OCI-LY7 (cell line): Measurements from ENCODE around the gene SYTL2. TPM values are rescaled to one million over a fixed set of nuclear protein-coding genes. Genes with fewer than 3 reads are reported as not detected.

Source experiments
- BruUV-seq: library from RNA; stranded (reverse); fragments of 400-500 nt; replicated peaks from 2 replicates; lab custom pipeline; 2021; lab: Mats Ljungman, UMichigan
- CTCF ChIA-PET: fragments of 300-600 bp; sonication (Branson Sonifier 250); formaldehyde crosslinking; loops from one replicate; lab custom pipeline; 2022; ENCODE audit warnings: antibody characterized with exemption; ENCODE audit not compliant: unreplicated experiment; lab: Charles Lee
- POLR2A ChIA-PET: fragments of 300-600 bp; sonication (Branson Sonifier 250); formaldehyde crosslinking; loops from one replicate; lab custom pipeline; 2022; ENCODE audit warnings: antibody characterized with exemption; lab: Charles Lee
- DNase-seq: peaks from one replicate; pipeline ENCODE4 v3.0.0-alpha.2; 2015; ENCODE audit warnings: low spot score
- H2AFZ ChIP-seq: fragments of 200-600 bp; sonication (generic), shearing (Covaris generic); 2 replicates; pipeline ENCODE4 v1.6.1; 2014; ENCODE audit warnings: mild to moderate bottlenecking, antibody characterized with exemption, low read length, moderate library complexity
- H3K27ac ChIP-seq: fragments of 200-600 bp; sonication (generic); 2 replicates; pipeline ENCODE4 v1.5.1; 2014; ENCODE audit warnings: mixed run types, low read depth, mild to moderate bottlenecking, moderate library complexity, low read length, inconsistent platforms; ENCODE audit not compliant: poor library complexity, severe bottlenecking
- H3K36me3 ChIP-seq: fragments of 200-600 bp; sonication (generic); 2 replicates; pipeline ENCODE4 v1.6.1; 2014; ENCODE audit warnings: mild to moderate bottlenecking, antibody characterized with exemption, low read length, moderate library complexity, mixed read lengths; ENCODE audit not compliant: insufficient read depth
- H3K4me1 ChIP-seq: fragments of 200-600 bp; sonication (generic); 2 replicates; pipeline ENCODE4 v1.5.1; 2014; ENCODE audit warnings: mild to moderate bottlenecking, low read length; ENCODE audit not compliant: insufficient read depth, poor library complexity, severe bottlenecking
- H3K4me2 ChIP-seq: fragments of 200-600 bp; sonication (generic); 2 replicates; pipeline ENCODE4 v1.6.1; 2014; ENCODE audit warnings: mild to moderate bottlenecking, low read length
- H3K4me3 ChIP-seq: fragments of 200-600 bp; sonication (generic); 2 replicates; pipeline ENCODE4 v1.5.1; 2014; ENCODE audit warnings: mild to moderate bottlenecking, low read depth, low read length; ENCODE audit not compliant: poor library complexity, severe bottlenecking
- H3K79me2 ChIP-seq: fragments of 200-600 bp; sonication (generic); 2 replicates; pipeline ENCODE4 v1.6.1; 2016; ENCODE audit warnings: low read depth, mild to moderate bottlenecking, low read length, moderate library complexity, mixed read lengths; ENCODE audit not compliant: insufficient read depth
- H3K9me2 ChIP-seq: fragments of 200-600 bp; sonication (generic); 2 replicates; pipeline ENCODE4 v1.6.1; 2016; ENCODE audit warnings: mild to moderate bottlenecking, low read length, mixed read lengths; ENCODE audit not compliant: insufficient read depth
- H3K9me3 ChIP-seq: fragments of 200-600 bp; sonication (generic); 2 replicates; pipeline ENCODE4 v1.6.1; 2014; ENCODE audit warnings: mild to moderate bottlenecking, mixed run types, low read length, mixed read lengths
- H4K20me1 ChIP-seq: fragments of 200-600 bp; sonication (generic); 2 replicates; pipeline ENCODE4 v1.6.1; 2014; ENCODE audit warnings: mild to moderate bottlenecking, antibody characterized with exemption, low read length, moderate library complexity, mixed read lengths; ENCODE audit not compliant: insufficient read depth
- EZH2phosphoT487 ChIP-seq: fragments of 200-600 bp; sonication (generic); IDR thresholded peaks from 2 replicates; pipeline ENCODE4 v1.6.1; 2018; ENCODE audit warnings: low read depth, borderline replicate concordance, mild to moderate bottlenecking, mixed run types, antibody characterized with exemption, low read length, moderate library complexity, mixed read lengths
- intact Hi-C: fragments of 100-400 bp; cut with micrococcal nuclease; formaldehyde crosslinking; loops from one replicate; pipeline ENCODE4 v1.10.0; 2022; ENCODE audit not compliant: unreplicated experiment
- total RNA-seq, 2 experiments: library from RNA; depleted of rRNA in 1 of 2; stranded (reverse); fragments of >200 nt in 1 of 2; shearing (Covaris generic) in 1 of 2; gene quantifications; 2 replicates each; pipeline ENCODE4 v1.2.3, GENCODE V29; 2014 to 2022
- TF ChIP-seq, protein P1 (sequence below): fragments of 200-600 bp; sonication (generic); conservative IDR thresholded peaks from 2 replicates; pipeline ENCODE4 v1.5.1; 2014; ENCODE audit warnings: mild to moderate bottlenecking, antibody characterized with exemption, low read length, moderate library complexity, mixed read lengths

Gene SYTL2
- total RNA-seq, 2 experiments from 2014 or later: 2.6 to 5.1 TPM

DNA sequence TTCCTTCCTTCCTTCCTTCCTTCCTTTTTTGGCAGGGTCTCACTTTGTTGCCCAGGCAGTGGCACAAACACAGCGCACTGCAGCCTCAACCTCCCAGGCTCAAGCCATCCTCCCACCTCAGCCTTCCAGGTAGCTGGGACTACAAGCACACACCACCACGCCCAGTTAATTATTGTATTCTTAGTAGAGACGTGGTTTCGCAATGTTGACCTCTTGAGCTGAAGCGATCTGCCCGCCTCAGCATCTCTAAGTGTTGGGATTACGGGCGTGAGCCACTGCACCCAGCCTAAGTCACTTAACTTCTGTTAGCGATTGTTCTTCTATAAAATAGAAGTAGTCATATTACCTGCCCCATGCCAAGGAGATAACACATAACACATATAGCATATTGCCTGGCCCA, 2.8 kb upstream of the SYTL2 start:
- CTCF ChIA-PET: no interaction called here

GRCh38 chr11:85811624-85812023, 683 bp upstream of the SYTL2 start:
- TF ChIP-seq EZH2phosphoT487: no peak
- BruUV-seq: no TSS peak
- Histone ChIP-seq H3K4me3 (peak overlapping the region; percentile 62), H3K4me2 (peak overlapping the region; percentile 63), H3K4me1 (peaks cover 32% of the 10 kb centered on the region), H3K36me3 (no peaks in the 10 kb centered on the region), H4K20me1 (no peaks in the 10 kb centered on the region), H3K9me2 (no peaks in the 10 kb centered on the region), H3K9me3 (no peaks in the 10 kb centered on the region), H3K27ac (no peak overlapping the region), H3K79me2 (no peaks in the 10 kb centered on the region), H2AFZ (peak overlapping the region; percentile 92; the same call in 1 of the 2 replicates)
- POLR2A ChIA-PET: no interaction called here
- intact Hi-C loops: no loop called here
- CTCF ChIA-PET: no interaction called here
- no peak for DNase-seq

More for the DNA sequence above, 2.8 kb upstream of the SYTL2 start:
- Histone ChIP-seq H3K79me2 (no peaks in the 10 kb centered on the region), H4K20me1 (no peaks in the 10 kb centered on the region), H3K36me3 (no peaks in the 10 kb centered on the region), H3K9me3 (no peaks in the 10 kb centered on the region), H2AFZ (no peak overlapping the region), H3K4me2 (no peak overlapping the region), H3K27ac (no peak overlapping the region), H3K9me2 (no peaks in the 10 kb centered on the region), H3K4me3 (no peak overlapping the region), H3K4me1 (peaks cover 30% of the 10 kb centered on the region)
- intact Hi-C loops: no loop called here
- no TSS peak for BruUV-seq
- DNase-seq: no peak
- POLR2A ChIA-PET: interaction anchor here (0.8 to 1.1 kb wide), 2 partner anchors 21 to 112 kb away, joined by 3 read pairs; no protein-coding TSS in a partner anchor
- TF ChIP-seq, protein P1, sequence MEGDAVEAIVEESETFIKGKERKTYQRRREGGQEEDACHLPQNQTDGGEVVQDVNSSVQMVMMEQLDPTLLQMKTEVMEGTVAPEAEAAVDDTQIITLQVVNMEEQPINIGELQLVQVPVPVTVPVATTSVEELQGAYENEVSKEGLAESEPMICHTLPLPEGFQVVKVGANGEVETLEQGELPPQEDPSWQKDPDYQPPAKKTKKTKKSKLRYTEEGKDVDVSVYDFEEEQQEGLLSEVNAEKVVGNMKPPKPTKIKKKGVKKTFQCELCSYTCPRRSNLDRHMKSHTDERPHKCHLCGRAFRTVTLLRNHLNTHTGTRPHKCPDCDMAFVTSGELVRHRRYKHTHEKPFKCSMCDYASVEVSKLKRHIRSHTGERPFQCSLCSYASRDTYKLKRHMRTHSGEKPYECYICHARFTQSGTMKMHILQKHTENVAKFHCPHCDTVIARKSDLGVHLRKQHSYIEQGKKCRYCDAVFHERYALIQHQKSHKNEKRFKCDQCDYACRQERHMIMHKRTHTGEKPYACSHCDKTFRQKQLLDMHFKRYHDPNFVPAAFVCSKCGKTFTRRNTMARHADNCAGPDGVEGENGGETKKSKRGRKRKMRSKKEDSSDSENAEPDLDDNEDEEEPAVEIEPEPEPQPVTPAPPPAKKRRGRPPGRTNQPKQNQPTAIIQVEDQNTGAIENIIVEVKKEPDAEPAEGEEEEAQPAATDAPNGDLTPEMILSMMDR: no peak
- no peak for TF ChIP-seq EZH2phosphoT487

- BruUV-seq: TSS peak; percentile 46
- H3K36me3 ChIP-seq: no peaks in the 10 kb centered on the region
- H3K27ac ChIP-seq: no peak overlapping the region
- H3K4me1 ChIP-seq: peaks cover 32% of the 10 kb centered on the region
- POLR2A ChIA-PET: interaction anchor here (0.5 kb wide), 1 partner anchor 448 kb away, joined by 4 read pairs; no protein-coding TSS in a partner anchor
- CTCF ChIA-PET: no interaction called here
- no peaks in the 10 kb centered on the region for H3K9me2 ChIP-seq
- no peaks in the 10 kb centered on the region for H3K9me3 ChIP-seq
- H2AFZ ChIP-seq: peak overlapping the region; percentile 92
- peak overlapping the region; percentile 62 for H3K4me3 ChIP-seq
- no peaks in the 10 kb centered on the region for H4K20me1 ChIP-seq
- TF ChIP-seq, protein P1: no peak
- TF ChIP-seq EZH2phosphoT487: no peak
- H3K79me2 ChIP-seq: no peaks in the 10 kb centered on the region
- peak overlapping the region; percentile 63 for H3K4me2 ChIP-seq
- intact Hi-C loops: no loop called here
- DNase-seq: no peak
These were observed 445 bp downstream of the SYTL2 start for GRCh38 chr11:85810521-85810870.
